Subcutaneous adipose tissue (tissue), 4 donors: Measurements from ENCODE around the gene MYBPC3. TPM values are rescaled to one million over a fixed set of nuclear protein-coding genes. Genes with fewer than 3 reads are reported as not detected.

Source experiments
- CTCF ChIP-seq: fragments of 450-650 bp; IDR thresholded peaks from one replicate; pipeline ENCODE4 v1.5.1; 2016; ENCODE audit warnings: low read depth, mild to moderate bottlenecking, control low read depth, antibody characterized with exemption, moderate library complexity
- total RNA-seq, 4 donors: library from RNA; depleted of rRNA; stranded (reverse); fragments of >200 nt; gene quantifications; one replicate each; pipeline ENCODE4 v1.1.0, GENCODE V29; 2016

MYBPC3 gene
- total RNA-seq, 4 donors from 2014 or later = 0.17 TPM; not detected in 3

DNA sequence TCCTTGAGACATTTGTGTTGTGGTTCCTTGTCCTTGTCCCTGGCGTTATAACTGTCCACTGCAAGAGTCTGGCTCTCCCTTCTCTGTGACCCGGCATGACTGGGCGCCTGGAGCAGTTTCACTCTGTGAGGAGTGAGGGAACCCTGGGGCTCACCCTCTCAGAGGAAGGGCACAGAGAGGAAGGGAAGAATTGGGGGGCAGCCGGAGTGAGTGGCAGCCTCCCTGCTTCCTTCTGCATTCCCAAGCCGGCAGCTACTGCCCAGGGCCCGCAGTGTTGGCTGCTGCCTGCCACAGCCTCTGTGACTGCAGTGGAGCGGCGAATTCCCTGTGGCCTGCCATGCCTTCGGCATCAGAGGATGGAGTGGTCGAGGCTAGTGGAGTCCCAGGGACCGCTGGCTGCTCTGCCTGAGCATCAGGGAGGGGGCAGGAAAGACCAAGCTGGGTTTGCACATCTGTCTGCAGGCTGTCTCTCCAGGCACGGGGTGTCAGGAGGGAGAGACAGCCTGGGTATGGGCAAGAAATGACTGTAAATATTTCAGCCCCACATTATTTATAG is 23.0 kb downstream of the MYBPC3 start:
- no peak for TF ChIP-seq CTCF

DNA sequence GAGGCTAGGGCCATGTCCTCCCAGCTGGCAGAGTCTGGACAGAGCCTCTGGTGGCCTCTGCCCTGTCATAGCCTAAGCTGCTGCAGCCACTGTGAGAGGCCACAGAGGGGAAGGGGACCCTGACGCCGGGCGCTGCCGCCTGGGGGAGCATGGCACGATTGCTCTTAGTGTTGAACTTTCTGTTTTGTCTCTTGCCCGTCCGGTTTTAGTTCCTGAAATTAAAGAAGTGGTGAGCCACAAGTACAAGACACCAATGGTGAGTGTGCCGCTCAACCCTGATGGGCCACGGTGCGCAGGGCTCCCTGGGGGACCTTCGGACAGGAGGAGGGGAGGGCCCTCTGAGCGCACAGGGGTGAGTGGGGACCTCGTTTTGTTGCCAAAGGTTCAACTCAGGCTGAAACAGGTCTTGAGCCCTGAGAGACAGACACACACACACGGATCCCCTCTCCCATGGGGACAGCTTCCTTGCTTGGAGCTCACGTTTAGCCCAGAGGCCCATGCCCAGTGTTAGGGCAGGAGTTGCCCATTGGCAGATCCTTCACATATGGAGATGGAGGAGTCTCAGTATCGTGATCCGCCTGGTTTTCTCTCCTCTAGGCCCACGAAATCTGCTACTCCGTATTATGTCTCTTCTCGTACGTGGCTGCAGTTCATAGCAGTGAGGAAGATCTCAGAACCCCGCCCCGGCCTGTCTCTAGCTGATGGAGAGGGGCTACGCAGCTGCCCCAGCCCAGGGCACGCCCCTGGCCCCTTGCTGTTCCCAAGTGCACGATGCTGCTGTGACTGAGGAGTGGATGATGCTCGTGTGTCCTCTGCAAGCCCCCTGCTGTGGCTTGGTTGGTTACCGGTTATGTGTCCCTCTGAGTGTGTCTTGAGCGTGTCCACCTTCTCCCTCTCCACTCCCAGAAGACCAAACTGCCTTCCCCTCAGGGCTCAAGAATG is 23.8 kb downstream of the MYBPC3 start:
- TF ChIP-seq CTCF = no peak

GRCh38 chr11:47327949-47328348 is 24.6 kb downstream of the MYBPC3 start:
- no peak for TF ChIP-seq CTCF

DNA sequence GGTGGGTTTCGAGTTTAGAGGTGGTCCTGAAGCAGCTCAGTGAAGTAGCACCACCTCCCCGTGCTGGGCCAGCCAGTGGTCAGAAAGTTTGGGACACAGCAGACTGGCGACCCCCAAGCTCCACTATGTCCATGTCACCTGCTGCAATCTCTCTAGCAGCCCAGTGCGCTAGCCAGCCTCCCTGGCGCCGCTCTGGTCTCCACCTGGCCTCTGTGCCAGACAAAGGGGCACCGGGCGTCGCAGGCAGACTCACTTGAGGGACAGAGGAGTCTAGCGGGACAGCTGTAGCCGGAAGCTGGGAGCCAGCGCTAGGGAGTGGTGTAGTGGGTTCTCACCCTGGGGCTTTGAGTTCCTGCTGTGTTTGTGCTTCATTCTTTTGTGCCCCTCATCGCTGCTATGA is 25.5 kb downstream of the MYBPC3 start:
- TF ChIP-seq CTCF = no peak

DNA sequence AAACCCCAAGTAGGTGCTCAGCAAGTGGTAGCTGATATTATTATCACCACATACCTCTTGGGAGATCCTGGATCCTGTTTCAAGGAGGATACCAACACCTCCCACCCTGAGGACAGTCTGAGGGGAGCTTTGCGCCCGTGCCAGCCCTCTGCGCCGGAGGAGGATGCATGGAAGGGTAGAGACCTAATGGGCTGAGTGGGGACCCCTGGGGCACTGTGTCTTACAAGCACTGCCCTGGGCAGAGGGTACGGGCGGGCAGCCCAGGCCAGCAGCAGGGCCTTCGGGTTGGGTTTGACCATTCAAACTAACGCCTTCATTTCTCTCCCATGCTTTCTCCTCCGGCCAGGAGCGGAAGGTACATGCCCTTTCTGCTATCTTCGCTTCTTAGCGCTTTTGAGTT is 26.3 kb downstream of the MYBPC3 start:
- TF ChIP-seq CTCF = no peak

- no peak for TF ChIP-seq CTCF
Measured at GRCh38 chr11:47325271-47326041, 27.0 kb downstream of the MYBPC3 start.

GRCh38 chr11:47324520-47324919 is 28.0 kb downstream of the MYBPC3 start:
- no peak for TF ChIP-seq CTCF
